ENCODE data around the gene CYTH2. TPM values are rescaled to one million over a fixed set of nuclear protein-coding genes. Genes with fewer than 3 reads are reported as not detected.

The CYTH2 gene
- total and polyA plus RNA-seq, 2 experiments from 2014 or later: 41.1 to 60.4 TPM

GRCh38 chr19:48491793-48492123, 22.6 kb downstream of the CYTH2 start:
- peak overlapping the region; percentile 90 for H3K4me2 ChIP-seq
- H4K20me1 ChIP-seq (replicated peaks; ENCODE audit: insufficient read depth): peaks cover 6% of the 10 kb centered on the region; the same call in 1 of the 2 replicates
- H3K4me3 ChIP-seq: peak overlapping the region; percentile 76
- Mint-ChIP-seq H3K36me3 (ENCODE audit: low read depth) (peaks cover 3% of the 10 kb centered on the region; the same call in 2 of the 3 replicates), H3K27me3 (ENCODE audit: insufficient read depth, low read depth, poor library complexity) (peaks cover 30% of the 10 kb centered on the region), H3K4me3 (peak overlapping the region; percentile 75), H3K9me3 (no peaks in the 10 kb centered on the region; the same call in 1 of the 3 replicates), H3K4me1 (peaks cover 21% of the 10 kb centered on the region), H3K27ac (peak overlapping the region; percentile 95)
- H3K36me3 ChIP-seq (ENCODE audit: insufficient read depth): no peaks in the 10 kb centered on the region
- H2AFZ ChIP-seq: 0 out of 2 replicates have a peak overlapping the region, but pooled peaks have one; percentile 63
- ATAC-seq: peak; percentile 66
- peaks cover 34% of the 10 kb centered on the region for H3F3A ChIP-seq (replicated peaks; ENCODE audit: low read depth)
- H3K27ac ChIP-seq (ENCODE audit: low read depth): peak overlapping the region; percentile 96
- H3K9me2 ChIP-seq (ENCODE audit: insufficient read depth): no peaks in the 10 kb centered on the region
- peak; percentile 95 for DNase-seq (ENCODE audit: low spot score)
- H3K27me3 ChIP-seq (ENCODE audit: insufficient read depth): 0 out of 2 replicates have a peak, but pooled peaks cover 2% of the 10 kb centered on the region
- peaks cover 23% of the 10 kb centered on the region for H3K4me1 ChIP-seq (ENCODE audit: insufficient read depth)
- no peaks in the 10 kb centered on the region for H3K79me2 ChIP-seq (replicated peaks; ENCODE audit: insufficient read depth)
- TF ChIP-seq STAT1 (IDR thresholded peaks at IDR 0.05; ENCODE audit: unreplicated experiment) (no peak), NANOG (IDR thresholded peaks at IDR 0.05; ENCODE audit: borderline replicate concordance) (no peak), ZNF331 (CRISPR knock-in tag; IDR thresholded peaks at IDR 0.05; ENCODE audit: low read depth) (no peak), CREB1 (CRISPR knock-in tag; IDR thresholded peaks at IDR 0.05; ENCODE audit: low read depth) (peak; percentile 40; the same call in 1 of the 2 replicates), EZH2phosphoT487 (IDR thresholded peaks at IDR 0.05; ENCODE audit: unreplicated experiment) (no peak), POLR2AphosphoS5 (IDR thresholded peaks at IDR 0.05; ENCODE audit: low read depth) (no peak; the same call in 1 of the 2 replicates)
- TF ChIP-seq, protein P1, sequence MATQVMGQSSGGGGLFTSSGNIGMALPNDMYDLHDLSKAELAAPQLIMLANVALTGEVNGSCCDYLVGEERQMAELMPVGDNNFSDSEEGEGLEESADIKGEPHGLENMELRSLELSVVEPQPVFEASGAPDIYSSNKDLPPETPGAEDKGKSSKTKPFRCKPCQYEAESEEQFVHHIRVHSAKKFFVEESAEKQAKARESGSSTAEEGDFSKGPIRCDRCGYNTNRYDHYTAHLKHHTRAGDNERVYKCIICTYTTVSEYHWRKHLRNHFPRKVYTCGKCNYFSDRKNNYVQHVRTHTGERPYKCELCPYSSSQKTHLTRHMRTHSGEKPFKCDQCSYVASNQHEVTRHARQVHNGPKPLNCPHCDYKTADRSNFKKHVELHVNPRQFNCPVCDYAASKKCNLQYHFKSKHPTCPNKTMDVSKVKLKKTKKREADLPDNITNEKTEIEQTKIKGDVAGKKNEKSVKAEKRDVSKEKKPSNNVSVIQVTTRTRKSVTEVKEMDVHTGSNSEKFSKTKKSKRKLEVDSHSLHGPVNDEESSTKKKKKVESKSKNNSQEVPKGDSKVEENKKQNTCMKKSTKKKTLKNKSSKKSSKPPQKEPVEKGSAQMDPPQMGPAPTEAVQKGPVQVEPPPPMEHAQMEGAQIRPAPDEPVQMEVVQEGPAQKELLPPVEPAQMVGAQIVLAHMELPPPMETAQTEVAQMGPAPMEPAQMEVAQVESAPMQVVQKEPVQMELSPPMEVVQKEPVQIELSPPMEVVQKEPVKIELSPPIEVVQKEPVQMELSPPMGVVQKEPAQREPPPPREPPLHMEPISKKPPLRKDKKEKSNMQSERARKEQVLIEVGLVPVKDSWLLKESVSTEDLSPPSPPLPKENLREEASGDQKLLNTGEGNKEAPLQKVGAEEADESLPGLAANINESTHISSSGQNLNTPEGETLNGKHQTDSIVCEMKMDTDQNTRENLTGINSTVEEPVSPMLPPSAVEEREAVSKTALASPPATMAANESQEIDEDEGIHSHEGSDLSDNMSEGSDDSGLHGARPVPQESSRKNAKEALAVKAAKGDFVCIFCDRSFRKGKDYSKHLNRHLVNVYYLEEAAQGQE (IDR thresholded peaks at IDR 0.05; ENCODE audit: unreplicated experiment): no peak

GRCh38 chr19:48492925-48493717, 24.0 kb downstream of the CYTH2 start:
- peak overlapping the region; percentile 90; the same call in 1 of the 2 replicates for H3K27ac ChIP-seq (ENCODE audit: low read depth)
- no peak overlapping the region for H2AFZ ChIP-seq

More at GRCh38 chr19:48492925-48493717, 24.0 kb downstream of the CYTH2 start:
- Mint-ChIP-seq H3K4me3 (peak overlapping the region; percentile 75), H3K36me3 (ENCODE audit: low read depth) (peaks cover 3% of the 10 kb centered on the region; the same call in 2 of the 3 replicates), H3K4me1 (peaks cover 21% of the 10 kb centered on the region), H3K27ac (peak overlapping the region; percentile 95), H3K9me3 (no peaks in the 10 kb centered on the region; the same call in 1 of the 3 replicates), H3K27me3 (ENCODE audit: insufficient read depth, low read depth, poor library complexity) (peaks cover 24% of the 10 kb centered on the region)
- H3K27me3 ChIP-seq (ENCODE audit: insufficient read depth): 0 out of 2 replicates have a peak, but pooled peaks cover 2% of the 10 kb centered on the region
- H3K4me2 ChIP-seq: peak overlapping the region; percentile 90
- peak; percentile 88 for TF ChIP-seq POLR2AphosphoS5 (IDR thresholded peaks at IDR 0.05; ENCODE audit: low read depth)
- no peak for TF ChIP-seq NANOG (IDR thresholded peaks at IDR 0.05; ENCODE audit: borderline replicate concordance)
- H3K4me3 ChIP-seq: peak overlapping the region; percentile 76
- no peaks in the 10 kb centered on the region for H3K79me2 ChIP-seq (replicated peaks; ENCODE audit: insufficient read depth)
- no peaks in the 10 kb centered on the region for H3K36me3 ChIP-seq (ENCODE audit: insufficient read depth)
- ATAC-seq (peak; percentile 27), DNase-seq (ENCODE audit: low spot score) (peak; percentile 100)
- H4K20me1 ChIP-seq (replicated peaks; ENCODE audit: insufficient read depth): peaks cover 6% of the 10 kb centered on the region; the same call in 1 of the 2 replicates
- H3K4me1 ChIP-seq (ENCODE audit: insufficient read depth): peaks cover 23% of the 10 kb centered on the region
- H3F3A ChIP-seq (replicated peaks; ENCODE audit: low read depth): peaks cover 31% of the 10 kb centered on the region
- H3K9me2 ChIP-seq (ENCODE audit: insufficient read depth): no peaks in the 10 kb centered on the region

Data from GM23338 (cell line).